HG02642 (cell line): ENCODE data around the gene RBMX.
"Not testable (repeated sequence)": the region's sequence is repeated elsewhere in the genome, so short reads cannot be mapped to it uniquely, and the experiment has no call there.

Experiments
- ATAC-seq: cut with Tn5 transposase; IDR thresholded peaks from one replicate; pipeline ENCODE4 v1.9.1; 2021; ENCODE audit warnings: mild to moderate bottlenecking; ENCODE audit not compliant: unreplicated experiment, poor library complexity

RBMX gene

GRCh38 chrX:136879001-136879687, 1.4 kb downstream of the RBMX start:
- ATAC-seq, result no peak

- ATAC-seq, result no peak
Measured at GRCh38 chrX:136878423-136878822, 2.1 kb downstream of the RBMX start.

- ATAC-seq, result not testable (repeated sequence)
Measured at GRCh38 chrX:136874114-136874513, 6.4 kb downstream of the RBMX start.

GRCh38 chrX:136873210-136873609, 7.3 kb downstream of the RBMX start:
- not testable (repeated sequence) for ATAC-seq

- no peak for ATAC-seq
Measured at GRCh38 chrX:136872091-136872700, 8.3 kb downstream of the RBMX start.

GRCh38 chrX:136870064-136870463, 10.5 kb downstream of the RBMX start:
- no peak for ATAC-seq

- ATAC-seq, result no peak
Measured at GRCh38 chrX:136868283-136869055, 12.1 kb downstream of the RBMX start.

- ATAC-seq, result no peak
Measured at GRCh38 chrX:136867518-136867917, 13.0 kb downstream of the RBMX start.

GRCh38 chrX:136867096-136867491, 13.4 kb downstream of the RBMX start:
- no peak for ATAC-seq

- ATAC-seq, result no peak
Measured at GRCh38 chrX:136866337-136867095, 14.0 kb downstream of the RBMX start.

- no peak for ATAC-seq
Measured at GRCh38 chrX:136865270-136866158, 15.0 kb downstream of the RBMX start.

- no peak for ATAC-seq
Measured at GRCh38 chrX:136863826-136864225, 16.7 kb downstream of the RBMX start.

- ATAC-seq, result no peak
Measured at GRCh38 chrX:136862546-136862945, 18.0 kb downstream of the RBMX start.

- ATAC-seq, result no peak
Measured at GRCh38 chrX:136861877-136862276, 18.6 kb downstream of the RBMX start.

GRCh38 chrX:136858007-136858756, 22.3 kb downstream of the RBMX start:
- no peak for ATAC-seq

GRCh38 chrX:136856551-136856950, 24.0 kb downstream of the RBMX start:
- ATAC-seq, result peak; percentile 71

- ATAC-seq, result no peak
Measured at GRCh38 chrX:136856050-136856449, 24.5 kb downstream of the RBMX start.

GRCh38 chrX:136851526-136851925, 29.0 kb downstream of the RBMX start:
- no peak for ATAC-seq
